Measurements from ENCODE around the gene MYOC. TPM values are rescaled to one million over a fixed set of nuclear protein-coding genes. Genes with fewer than 3 reads are reported as not detected.
"Not testable (repeated sequence)": the region's sequence is repeated elsewhere in the genome, so short reads cannot be mapped to it uniquely, and the experiment has no call there.

Gene MYOC
- total RNA-seq, result not detected

DNA sequence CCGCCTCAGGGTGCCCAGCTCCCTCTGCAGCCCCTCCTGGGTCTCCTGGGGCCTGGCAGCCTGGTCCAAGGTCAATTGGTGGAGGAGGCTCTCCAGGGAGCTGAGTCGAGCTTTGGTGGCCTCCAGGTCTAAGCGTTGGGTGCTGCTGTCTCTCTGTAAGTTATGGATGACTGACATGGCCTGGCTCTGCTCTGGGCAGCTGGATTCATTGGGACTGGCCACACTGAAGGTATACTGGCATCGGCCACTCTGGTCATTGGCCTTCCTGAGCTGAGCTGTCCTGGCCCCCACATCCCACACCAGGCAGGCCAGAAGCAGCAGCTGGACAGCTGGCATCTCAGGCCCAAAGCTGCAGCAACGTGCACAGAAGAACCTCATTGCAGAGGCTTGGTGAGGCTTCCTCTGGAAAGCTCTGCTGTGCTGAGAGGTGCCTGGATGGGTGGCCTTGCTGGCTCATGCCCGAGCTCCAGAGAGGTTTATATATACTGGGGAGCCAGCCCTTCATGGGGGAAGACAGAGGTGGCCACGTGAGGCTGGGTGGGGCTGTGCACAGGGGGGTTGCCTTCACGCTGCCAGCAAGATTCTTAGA is at the start of gene MYOC:
Gene MYOC, minus strand, starts transcription at position 455 of the 589 bp plus-strand sequence. Its CDS starts 77 bp downstream, at position 378.
- DNase-seq, result no peak
- no peaks in the 10 kb centered on the region for H3K9me3 Mint-ChIP-seq (ENCODE audit: insufficient read depth)
- no peak within 1 kb of the TSS for H3K27ac Mint-ChIP-seq
- no peak within 1 kb of the TSS for H3K4me3 Mint-ChIP-seq
- peaks cover 36% of the 10 kb centered on the region for H3K27me3 Mint-ChIP-seq (ENCODE audit: low read depth)
- ChIA-PET CTCF (interaction anchor here (0.6 kb wide), 1 partner anchor 149 kb away, joined by 3 read pairs; no protein-coding TSS in a partner anchor), POLR2A (no interaction called here)
- no peak for ATAC-seq
- no peaks in the 10 kb centered on the region for H3K36me3 Mint-ChIP-seq (ENCODE audit: low read depth)
- H3K4me1 Mint-ChIP-seq (ENCODE audit: low read depth), result peaks cover 13% of the 10 kb centered on the region

DNA sequence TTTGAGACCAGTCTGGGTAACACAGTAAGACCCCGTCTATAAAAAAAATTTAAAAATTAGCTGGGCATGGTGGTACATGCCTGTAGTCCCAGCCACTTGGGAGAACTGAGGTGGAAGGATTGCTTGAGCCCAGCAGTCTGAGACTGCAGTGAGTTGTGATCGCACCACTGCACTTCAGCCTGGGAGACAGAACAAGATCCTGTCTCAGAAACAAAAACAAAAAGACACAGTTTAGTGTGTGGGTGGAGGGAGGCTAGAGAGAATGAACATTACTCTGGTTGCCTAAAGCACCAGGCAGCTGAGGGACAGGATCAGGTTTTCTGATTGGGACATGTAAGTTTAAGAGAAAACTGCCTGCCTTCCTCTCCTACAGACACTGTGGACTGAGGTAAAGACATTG is 47.0 kb upstream of the MYOC start:
- ChIA-PET POLR2A (no interaction called here), CTCF (no interaction called here)
- H3K27ac Mint-ChIP-seq, result no peak overlapping the region
- H3K4me3 Mint-ChIP-seq, result no peak overlapping the region
- ATAC-seq (no peak), DNase-seq (no peak)
- H3K36me3 Mint-ChIP-seq (ENCODE audit: low read depth), result peaks cover 11% of the 10 kb centered on the region
- no peaks in the 10 kb centered on the region for H3K27me3 Mint-ChIP-seq (ENCODE audit: low read depth)
- H3K4me1 Mint-ChIP-seq (ENCODE audit: low read depth), result no peaks in the 10 kb centered on the region
- H3K9me3 Mint-ChIP-seq (ENCODE audit: insufficient read depth), result peaks cover 10% of the 10 kb centered on the region

DNA sequence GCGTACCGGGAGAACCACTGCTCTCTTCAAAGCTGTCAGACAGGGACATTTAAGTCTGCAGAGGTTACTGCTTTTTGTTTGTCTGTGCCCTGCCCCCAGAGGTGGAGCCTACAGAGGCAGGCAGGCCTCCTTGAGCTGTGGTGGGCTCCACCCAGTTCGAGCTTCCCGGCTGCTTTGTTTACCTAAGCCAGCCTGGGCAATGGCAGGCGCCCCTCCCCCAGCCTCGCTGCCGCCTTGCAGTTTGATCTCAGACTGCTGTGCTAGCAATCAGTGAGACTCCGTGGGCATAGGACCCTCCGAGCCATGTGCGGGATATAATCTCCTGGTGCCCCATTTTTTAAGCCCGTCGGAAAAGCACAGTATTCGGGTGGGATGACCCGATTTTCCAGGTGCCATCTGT is 43.3 kb upstream of the MYOC start:
- H3K36me3 Mint-ChIP-seq (ENCODE audit: low read depth); ATAC-seq; CTCF ChIA-PET; H3K4me1 Mint-ChIP-seq (ENCODE audit: low read depth); DNase-seq; POLR2A ChIA-PET; H3K27me3 Mint-ChIP-seq (ENCODE audit: low read depth); H3K4me3 Mint-ChIP-seq; H3K27ac Mint-ChIP-seq: not testable (repeated sequence)
- H3K9me3 Mint-ChIP-seq (ENCODE audit: insufficient read depth), result peaks cover 10% of the 10 kb centered on the region

DNA sequence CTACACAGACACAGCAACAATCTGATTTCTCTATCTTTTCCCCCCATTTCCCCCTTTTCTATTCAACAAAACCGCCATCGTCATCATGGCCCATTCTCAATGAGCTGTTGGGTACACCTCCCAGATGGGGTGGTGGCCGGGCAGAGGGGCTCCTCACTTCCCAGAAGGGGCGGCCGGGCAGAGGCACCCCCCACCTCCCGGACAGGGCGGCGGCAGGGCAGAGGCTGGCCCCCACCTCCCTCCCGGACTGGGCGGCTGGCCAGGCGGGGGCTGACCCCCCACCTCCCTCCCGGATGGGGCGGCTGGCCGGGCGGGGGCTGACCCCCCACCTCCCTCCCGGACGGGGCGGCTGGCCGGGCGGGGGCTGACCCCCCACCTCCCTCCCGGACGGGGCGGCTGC is 41.1 kb upstream of the MYOC start:
- H3K4me1 Mint-ChIP-seq (ENCODE audit: low read depth); H3K36me3 Mint-ChIP-seq (ENCODE audit: low read depth); ATAC-seq; H3K27ac Mint-ChIP-seq; H3K27me3 Mint-ChIP-seq (ENCODE audit: low read depth); POLR2A ChIA-PET; CTCF ChIA-PET; DNase-seq; H3K4me3 Mint-ChIP-seq: not testable (repeated sequence)
- H3K9me3 Mint-ChIP-seq (ENCODE audit: insufficient read depth), result peaks cover 10% of the 10 kb centered on the region

DNA sequence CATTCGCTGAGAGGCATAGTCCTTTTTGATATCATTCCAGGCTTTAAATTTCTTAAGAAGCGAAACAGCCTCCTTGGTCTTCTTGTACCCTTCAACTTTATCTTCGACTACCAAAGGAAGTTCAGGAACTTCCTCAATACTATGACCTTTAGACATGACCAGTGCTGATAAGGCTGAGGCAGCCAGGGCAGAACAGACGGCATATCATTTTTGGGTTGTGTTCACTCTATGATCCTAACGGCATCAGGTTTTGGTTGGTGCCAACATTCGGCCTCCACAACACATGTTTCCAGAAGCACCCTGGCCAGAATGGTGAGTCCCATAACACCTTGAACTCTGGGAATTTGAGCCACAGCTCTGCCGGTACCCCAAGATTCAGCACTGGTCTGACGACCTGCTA is 31.4 kb upstream of the MYOC start:
- H3K4me1 Mint-ChIP-seq (ENCODE audit: low read depth), result no peaks in the 10 kb centered on the region
- CTCF ChIA-PET, result interaction anchor here (0.6 kb wide), 1 partner anchor 34 kb away, joined by 3 read pairs; no protein-coding TSS in a partner anchor
- H3K27ac Mint-ChIP-seq, result no peak overlapping the region
- no peaks in the 10 kb centered on the region for H3K36me3 Mint-ChIP-seq (ENCODE audit: low read depth)
- DNase-seq (no peak), ATAC-seq (no peak)
- POLR2A ChIA-PET, result no interaction called here
- no peaks in the 10 kb centered on the region for H3K9me3 Mint-ChIP-seq (ENCODE audit: insufficient read depth)
- H3K4me3 Mint-ChIP-seq, result no peak overlapping the region
- peaks cover 3% of the 10 kb centered on the region for H3K27me3 Mint-ChIP-seq (ENCODE audit: low read depth)

DNA sequence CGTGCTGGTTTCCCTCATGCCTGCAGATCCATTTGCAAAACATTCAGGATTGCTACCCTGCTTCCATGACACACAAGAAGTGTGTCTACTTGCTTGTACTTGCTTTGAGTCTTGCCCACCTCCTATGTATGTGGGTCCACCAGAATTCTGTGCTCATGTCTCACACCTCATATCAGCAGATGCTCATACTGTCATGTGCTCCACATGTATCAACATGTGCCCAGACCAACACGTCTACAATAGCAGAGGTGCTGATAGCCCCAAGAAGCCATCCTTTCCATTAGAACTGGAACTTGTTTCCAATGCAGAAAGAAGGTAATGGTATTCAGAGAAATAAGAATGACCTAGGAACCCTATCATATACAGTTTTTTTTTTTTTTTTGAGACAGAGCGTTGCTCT is 27.9 kb upstream of the MYOC start:
- DNase-seq, result no peak
- peaks cover 3% of the 10 kb centered on the region for H3K27me3 Mint-ChIP-seq (ENCODE audit: low read depth)
- H3K4me1 Mint-ChIP-seq (ENCODE audit: low read depth), result no peaks in the 10 kb centered on the region
- no peaks in the 10 kb centered on the region for H3K9me3 Mint-ChIP-seq (ENCODE audit: insufficient read depth)
- ChIA-PET POLR2A (no interaction called here), CTCF (interaction anchor here (0.9 kb wide), 1 partner anchor 36 kb away, joined by 3 read pairs; no protein-coding TSS in a partner anchor)
- H3K4me3 Mint-ChIP-seq, result no peak overlapping the region
- H3K36me3 Mint-ChIP-seq (ENCODE audit: low read depth), result no peaks in the 10 kb centered on the region
- no peak overlapping the region for H3K27ac Mint-ChIP-seq
- ATAC-seq, result no peak

DNA sequence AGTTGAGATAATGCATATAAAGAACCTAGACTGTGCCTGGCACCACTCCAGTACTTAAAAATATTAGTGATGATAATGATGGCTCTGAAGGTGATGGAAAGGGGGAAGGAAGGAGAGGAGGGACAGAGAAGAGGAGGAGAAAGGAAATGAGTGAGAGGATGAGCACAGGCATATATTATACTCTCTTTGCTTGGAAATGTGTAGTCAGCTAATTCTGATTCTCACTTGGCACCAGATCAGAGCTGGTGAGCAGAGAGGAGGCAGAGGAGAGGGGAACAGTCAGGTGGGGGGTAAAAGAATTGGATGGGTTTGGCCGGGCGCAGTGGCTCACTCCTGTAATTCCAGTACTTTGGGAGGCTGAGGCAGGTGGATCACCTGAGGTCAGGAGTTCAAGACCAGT is 24.3 kb upstream of the MYOC start:
- POLR2A ChIA-PET, result no interaction called here
- Mint-ChIP-seq H3K9me3 (ENCODE audit: insufficient read depth) (no peaks in the 10 kb centered on the region), H3K4me1 (ENCODE audit: low read depth) (no peaks in the 10 kb centered on the region), H3K27me3 (ENCODE audit: low read depth) (peaks cover 7% of the 10 kb centered on the region), H3K36me3 (ENCODE audit: low read depth) (no peaks in the 10 kb centered on the region), H3K4me3 (no peak overlapping the region), H3K27ac (no peak overlapping the region)
- no peak for DNase-seq
- CTCF ChIA-PET, result no interaction called here
- no peak for ATAC-seq

DNA sequence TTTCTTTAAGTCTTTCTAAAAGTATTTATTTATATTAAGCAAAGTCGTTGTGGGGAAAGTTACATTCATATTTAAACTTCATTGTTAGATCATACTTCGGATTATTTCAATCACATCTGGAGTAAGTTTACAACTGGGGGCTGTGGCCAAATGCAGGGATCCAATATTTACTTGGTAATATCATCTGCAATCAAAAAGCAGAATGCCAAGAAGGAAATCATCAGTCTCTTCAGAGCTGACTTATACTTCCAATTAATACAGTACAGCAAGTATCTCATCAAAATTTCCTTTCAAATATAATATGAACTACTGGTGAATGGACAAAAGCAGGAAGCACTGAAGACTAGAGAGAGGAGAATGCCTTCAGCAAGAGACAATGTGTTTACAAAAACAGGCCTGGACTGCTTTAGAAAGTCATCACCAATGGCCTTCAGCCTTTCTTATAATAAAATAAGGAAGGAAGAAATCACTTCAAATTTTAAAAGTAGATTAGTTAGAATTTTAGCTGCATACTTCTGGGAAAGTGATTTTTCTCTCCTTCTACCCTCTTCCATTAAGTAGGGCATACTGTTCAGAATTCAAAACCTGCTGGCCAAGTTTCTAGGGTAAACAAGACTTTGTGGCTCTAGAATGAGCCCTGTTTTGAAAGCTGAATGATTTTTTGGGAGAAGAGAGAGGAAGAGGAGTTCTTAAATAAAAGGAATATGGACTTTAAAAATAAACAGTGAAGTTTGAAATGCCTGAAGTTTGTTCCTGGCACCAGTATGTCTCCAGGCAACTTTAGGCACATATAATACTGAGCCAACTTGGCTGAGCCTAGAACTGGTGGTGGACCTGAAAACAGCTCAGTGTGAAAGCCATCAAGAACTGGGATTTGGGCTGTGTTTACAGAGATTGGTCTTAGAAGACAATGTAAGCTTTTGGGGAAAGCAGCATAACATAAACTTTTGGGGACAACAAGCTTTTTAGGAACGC is 22.2 kb upstream of the MYOC start:
- ATAC-seq, result no peak
- no peak for DNase-seq
- peaks cover 7% of the 10 kb centered on the region for H3K27me3 Mint-ChIP-seq (ENCODE audit: low read depth)
- CTCF ChIA-PET, result interaction anchor here (2.1 kb wide), 1 partner anchor 30 kb away, joined by 8 read pairs; no protein-coding TSS in a partner anchor
- H3K9me3 Mint-ChIP-seq (ENCODE audit: insufficient read depth), result no peaks in the 10 kb centered on the region
- POLR2A ChIA-PET, result no interaction called here
- H3K36me3 Mint-ChIP-seq (ENCODE audit: low read depth), result no peaks in the 10 kb centered on the region
- no peak overlapping the region for H3K27ac Mint-ChIP-seq
- H3K4me3 Mint-ChIP-seq, result no peak overlapping the region
- H3K4me1 Mint-ChIP-seq (ENCODE audit: low read depth), result no peaks in the 10 kb centered on the region

DNA sequence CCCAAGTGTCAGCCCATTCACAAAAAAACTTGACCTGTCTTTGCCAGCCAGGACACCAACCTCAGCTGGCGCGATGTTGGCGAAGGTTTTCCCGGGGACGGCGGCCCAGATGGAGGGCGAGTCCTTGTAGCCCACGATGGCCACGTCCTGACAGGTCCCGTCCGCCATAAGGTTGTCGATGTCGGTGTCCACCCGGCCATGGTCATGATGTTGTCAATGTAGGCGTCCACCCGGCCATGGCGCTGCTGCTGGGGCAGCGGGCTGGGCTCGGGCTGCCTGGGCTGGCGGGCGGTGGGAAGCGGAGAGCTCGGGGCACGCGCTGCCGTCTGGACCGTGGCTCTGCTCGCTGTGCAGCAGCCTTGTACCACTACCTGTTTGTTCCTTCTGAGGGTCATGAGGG is 18.3 kb upstream of the MYOC start:
- Mint-ChIP-seq H3K27me3 (ENCODE audit: low read depth) (peaks cover 7% of the 10 kb centered on the region), H3K27ac (no peak overlapping the region), H3K4me3 (no peak overlapping the region), H3K9me3 (ENCODE audit: insufficient read depth) (no peaks in the 10 kb centered on the region), H3K36me3 (ENCODE audit: low read depth) (no peaks in the 10 kb centered on the region), H3K4me1 (ENCODE audit: low read depth) (no peaks in the 10 kb centered on the region)
- ATAC-seq, result no peak
- CTCF ChIA-PET, result no interaction called here
- POLR2A ChIA-PET, result no interaction called here
- DNase-seq, result no peak

DNA sequence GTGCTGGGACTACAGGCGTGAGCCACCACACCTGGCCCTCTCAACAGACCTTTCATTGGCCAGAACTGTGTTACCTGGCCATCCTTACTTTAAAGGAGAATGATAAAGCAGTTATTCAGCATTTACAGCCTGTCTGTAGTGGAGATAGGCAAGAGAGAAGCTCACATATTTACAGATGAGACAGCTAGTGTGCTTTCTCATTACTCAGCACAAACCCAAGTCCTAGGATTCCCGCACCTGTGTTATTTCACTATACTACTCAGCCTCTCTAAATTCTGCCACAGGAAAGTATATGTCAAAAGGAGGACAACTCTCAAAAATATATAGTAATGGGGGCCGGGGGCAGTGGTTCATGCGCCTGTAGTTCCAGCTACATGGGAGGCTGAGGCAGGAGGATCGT is 15.9 kb upstream of the MYOC start:
- ATAC-seq (no peak), DNase-seq (no peak)
- Mint-ChIP-seq H3K36me3 (ENCODE audit: low read depth) (no peaks in the 10 kb centered on the region), H3K27ac (no peak overlapping the region), H3K4me1 (ENCODE audit: low read depth) (no peaks in the 10 kb centered on the region), H3K4me3 (no peak overlapping the region), H3K27me3 (ENCODE audit: low read depth) (peaks cover 8% of the 10 kb centered on the region), H3K9me3 (ENCODE audit: insufficient read depth) (no peaks in the 10 kb centered on the region)
- ChIA-PET POLR2A (no interaction called here), CTCF (interaction anchor here (1.1 to 1.3 kb wide), 2 partner anchors 11 to 23 kb away, joined by 3 to 4 read pairs; no protein-coding TSS in a partner anchor)

DNA sequence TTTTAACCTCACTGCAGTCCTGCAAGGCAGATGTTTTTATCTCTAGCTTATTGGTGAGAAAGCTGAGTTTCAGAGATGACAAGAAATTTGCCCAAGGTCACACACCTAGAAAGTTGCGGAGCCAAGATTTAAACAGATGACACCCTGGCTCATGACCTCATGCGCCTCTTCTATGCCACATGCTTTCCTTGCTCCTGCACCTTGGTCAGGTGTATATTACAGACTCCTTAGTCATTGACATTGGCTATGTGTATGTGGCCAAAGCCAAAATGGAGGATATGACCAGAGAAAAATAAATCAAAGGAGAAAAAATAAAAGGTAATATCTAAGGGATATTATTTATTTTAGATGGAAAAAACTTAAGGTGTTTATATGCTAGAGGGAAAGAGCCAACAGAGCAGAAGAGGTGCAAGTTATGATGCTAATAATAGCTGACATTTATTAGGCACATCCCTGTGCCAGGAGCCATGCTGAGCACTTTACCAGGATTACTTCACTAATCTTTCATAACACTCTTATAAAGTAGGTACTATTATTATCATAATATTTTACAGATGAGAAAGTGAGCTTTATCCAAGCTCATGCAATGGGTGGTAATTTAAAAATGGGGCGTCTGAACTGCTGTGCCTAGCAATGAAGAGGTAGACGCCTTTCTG is 13.8 kb upstream of the MYOC start:
- H3K9me3 Mint-ChIP-seq (ENCODE audit: insufficient read depth), result no peaks in the 10 kb centered on the region
- CTCF ChIA-PET, result interaction anchor here (0.8 to 1.4 kb wide), 3 partner anchors 9 to 50 kb away, joined by 3 read pairs; no protein-coding TSS in a partner anchor

DNA sequence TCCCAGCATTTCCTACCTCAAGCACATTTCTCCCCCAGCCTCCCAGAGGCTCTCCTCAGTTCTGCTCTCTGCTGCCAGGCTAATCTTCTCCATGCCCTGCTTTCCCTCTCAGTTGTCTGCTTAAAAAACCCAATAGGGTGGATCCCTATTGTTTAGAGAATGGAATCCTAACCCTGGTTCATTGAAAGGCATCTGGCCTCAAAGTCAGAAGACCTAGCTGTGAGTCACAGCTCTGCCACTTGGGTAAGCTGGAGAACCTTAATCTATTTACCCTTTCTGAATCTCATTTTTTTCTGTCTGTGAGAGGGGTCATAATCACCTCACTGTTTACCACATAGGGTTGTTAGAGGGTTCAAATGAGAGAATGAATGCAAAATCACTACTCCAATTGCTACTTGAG is 12.5 kb upstream of the MYOC start:
- CTCF ChIA-PET, result no interaction called here
- no peak overlapping the region for H3K4me3 Mint-ChIP-seq

More for the DNA sequence above, 13.8 kb upstream of the MYOC start:
- DNase-seq (no peak), ATAC-seq (no peak)
- POLR2A ChIA-PET, result no interaction called here
- H3K27me3 Mint-ChIP-seq (ENCODE audit: low read depth), result peaks cover 3% of the 10 kb centered on the region
- no peak overlapping the region for H3K4me3 Mint-ChIP-seq
- no peaks in the 10 kb centered on the region for H3K36me3 Mint-ChIP-seq (ENCODE audit: low read depth)
- H3K4me1 Mint-ChIP-seq (ENCODE audit: low read depth), result no peaks in the 10 kb centered on the region
- H3K27ac Mint-ChIP-seq, result no peak overlapping the region

More for the DNA sequence above, 12.5 kb upstream of the MYOC start:
- Mint-ChIP-seq H3K27me3 (ENCODE audit: low read depth) (peaks cover 3% of the 10 kb centered on the region), H3K27ac (no peak overlapping the region), H3K4me1 (ENCODE audit: low read depth) (no peaks in the 10 kb centered on the region), H3K9me3 (ENCODE audit: insufficient read depth) (no peaks in the 10 kb centered on the region), H3K36me3 (ENCODE audit: low read depth) (no peaks in the 10 kb centered on the region)
- no peak for DNase-seq
- POLR2A ChIA-PET, result no interaction called here
- ATAC-seq, result no peak
